H9 (cell line): ENCODE results near the gene MAP7. TPM values are rescaled to one million over a fixed set of nuclear protein-coding genes. Genes with fewer than 3 reads are reported as not detected.

ENCODE experiments used
- DNase-seq: peaks from one replicate; pipeline ENCODE4 v3.0.0-alpha.2; 2017
- H2AFZ ChIP-seq: one replicate; pipeline ENCODE4 v1.6.1; 2013; ENCODE audit warnings: mild to moderate bottlenecking, low read length, control low read depth, moderate library complexity
- H2AK5ac ChIP-seq: 2 replicates; pipeline ENCODE4 v1.6.1; 2013; ENCODE audit warnings: low read length, control low read depth, mixed read lengths; ENCODE audit not compliant: insufficient read length
- H2BK120ac ChIP-seq: one replicate; pipeline ENCODE4 v1.6.1; 2013; ENCODE audit warnings: low read depth, mild to moderate bottlenecking, low read length, control low read depth, inconsistent platforms; ENCODE audit not compliant: poor library complexity, severe bottlenecking
- H2BK12ac ChIP-seq: 2 replicates; pipeline ENCODE4 v1.6.1; 2013; ENCODE audit warnings: low read length, control low read depth, mixed read lengths, low read depth; ENCODE audit not compliant: insufficient read length
- H2BK15ac ChIP-seq: 2 replicates; pipeline ENCODE4 v1.6.1; 2013; ENCODE audit warnings: low read depth, low read length, control low read depth
- H2BK20ac ChIP-seq: one replicate; pipeline ENCODE4 v1.6.1; 2013; ENCODE audit warnings: low read depth, mild to moderate bottlenecking, low read length, control low read depth, inconsistent platforms; ENCODE audit not compliant: poor library complexity, severe bottlenecking
- H2BK5ac ChIP-seq: 2 replicates; pipeline ENCODE4 v1.6.1; 2013; ENCODE audit warnings: low read length, control low read depth, mixed read lengths; ENCODE audit not compliant: insufficient read length
- H3K14ac ChIP-seq: 2 replicates; pipeline ENCODE4 v1.6.1; 2013; ENCODE audit warnings: low read length, control low read depth; ENCODE audit not compliant: insufficient read depth
- H3K18ac ChIP-seq: 2 replicates; pipeline ENCODE4 v1.6.1; 2013; ENCODE audit warnings: low read depth, mild to moderate bottlenecking, mixed read lengths, low read length, control low read depth; ENCODE audit not compliant: insufficient read length
- H3K23ac ChIP-seq: 2 replicates; pipeline ENCODE4 v1.6.1; 2013; ENCODE audit warnings: low read length, control low read depth, mixed read lengths, low read depth; ENCODE audit not compliant: insufficient read length
- H3K23me2 ChIP-seq: 2 replicates; pipeline ENCODE4 v1.6.1; 2013; ENCODE audit warnings: low read depth, mild to moderate bottlenecking, mixed read lengths, low read length, control low read depth; ENCODE audit not compliant: insufficient read length, poor library complexity, severe bottlenecking
- H3K27ac ChIP-seq: 2 replicates; pipeline ENCODE4 v1.5.1; 2013; ENCODE audit warnings: low read length, control low read depth, mixed read lengths, low read depth; ENCODE audit not compliant: insufficient read length
- H3K27me3 ChIP-seq: 2 replicates; pipeline ENCODE4 v1.6.1; 2013; ENCODE audit warnings: low read length, control low read depth, inconsistent platforms; ENCODE audit not compliant: insufficient read depth
- H3K4ac ChIP-seq: 2 replicates; pipeline ENCODE4 v1.6.1; 2013; ENCODE audit warnings: low read depth, mild to moderate bottlenecking, control low read depth, inconsistent platforms, low read length, moderate library complexity
- H3K4me1 ChIP-seq: 2 replicates; pipeline ENCODE4 v1.6.1; 2013; ENCODE audit warnings: low read length, control low read depth, inconsistent platforms; ENCODE audit not compliant: insufficient read depth
- H3K4me2 ChIP-seq: 2 replicates; pipeline ENCODE4 v1.6.1; 2013; ENCODE audit warnings: low read length, control low read depth, mixed read lengths; ENCODE audit not compliant: insufficient read length, insufficient read depth
- H3K56ac ChIP-seq: 2 replicates; pipeline ENCODE4 v1.6.1; 2013; ENCODE audit warnings: low read depth, mild to moderate bottlenecking, mixed read lengths, low read length, control low read depth; ENCODE audit not compliant: insufficient read length
- H3K79me1 ChIP-seq: 2 replicates; pipeline ENCODE4 v1.6.1; 2013; ENCODE audit warnings: low read depth, mild to moderate bottlenecking, moderate library complexity, low read length, control low read depth, inconsistent platforms; ENCODE audit not compliant: insufficient read depth, poor library complexity, severe bottlenecking
- H3K79me2 ChIP-seq: 2 replicates; pipeline ENCODE4 v1.6.1; 2013; ENCODE audit warnings: low read length, control low read depth, inconsistent platforms; ENCODE audit not compliant: insufficient read depth
- H3K9ac ChIP-seq: 2 replicates; pipeline ENCODE4 v1.6.1; 2013; ENCODE audit warnings: low read length, control low read depth, mixed read lengths; ENCODE audit not compliant: insufficient read length; ENCODE audit errors: extremely low read depth
- H3K9me3 ChIP-seq: one replicate; pipeline ENCODE4 v1.6.1; 2013; ENCODE audit warnings: low read depth, low read length, inconsistent platforms; ENCODE audit not compliant: control insufficient read depth
- H3T11ph ChIP-seq: one replicate; pipeline ENCODE4 v1.6.1; 2013; ENCODE audit warnings: mild to moderate bottlenecking, low read length, control low read depth, inconsistent platforms
- H4K20me1 ChIP-seq: one replicate; pipeline ENCODE4 v1.6.1; 2013; ENCODE audit not compliant: control insufficient read depth, insufficient read length, insufficient read depth
- H4K5ac ChIP-seq: 2 replicates; pipeline ENCODE4 v1.6.1; 2013; ENCODE audit warnings: low read depth, mild to moderate bottlenecking, mixed read lengths, low read length, control low read depth; ENCODE audit not compliant: insufficient read length
- H4K8ac ChIP-seq: replicated peaks from 2 replicates; pipeline ENCODE4 v1.6.1; 2013; ENCODE audit warnings: low read length, control low read depth, mixed read lengths, low read depth; ENCODE audit not compliant: insufficient read length
- H4K91ac ChIP-seq: 2 replicates; pipeline ENCODE4 v1.6.1; 2013; ENCODE audit warnings: low read depth, mild to moderate bottlenecking, moderate library complexity, mixed read lengths, low read length, control low read depth; ENCODE audit not compliant: insufficient read length
- H3K27ac Mint-ChIP-seq, 3 experiments: 2 replicates in 2 of 3; 3 replicates in 1 of 3; pipeline ENCODE4 v1.8.0; 2020 to 2021; ENCODE audit warnings: mixed read lengths in 3 of 3, mild to moderate bottlenecking in 1 of 3, moderate library complexity in 1 of 3
- H3K27me3 Mint-ChIP-seq: 2 replicates; pipeline ENCODE4 v1.8.0; 2021; ENCODE audit warnings: low read depth, mild to moderate bottlenecking, moderate library complexity, mixed read lengths
- H3K36me3 Mint-ChIP-seq, 3 experiments: 2 replicates in 2 of 3; 3 replicates in 1 of 3; pipeline ENCODE4 v1.8.0; 2020 to 2021; ENCODE audit warnings: low read depth in 3 of 3, mixed read lengths in 3 of 3; ENCODE audit not compliant: insufficient read depth in 1 of 3
- H3K4me1 Mint-ChIP-seq, 2 experiments: 2 replicates each; pipeline ENCODE4 v1.8.0; 2020; ENCODE audit warnings: mixed read lengths in 2 of 2
- H3K4me3 Mint-ChIP-seq, 2 experiments: 2 replicates in 1 of 2; 3 replicates in 1 of 2; pipeline ENCODE4 v1.8.0; 2020 to 2021; ENCODE audit warnings: mild to moderate bottlenecking in 2 of 2, mixed read lengths in 2 of 2, moderate library complexity in 1 of 2
- H3K9me3 Mint-ChIP-seq, 2 experiments: 2 replicates in 1 of 2; 3 replicates in 1 of 2; pipeline ENCODE4 v1.8.0; 2020; ENCODE audit warnings: mild to moderate bottlenecking in 2 of 2, mixed read lengths in 2 of 2, moderate library complexity in 1 of 2
- WGBS: extraction: QIAGEN DNeasy Blood & Tissue Kit; methylation state at CpG from one replicate; pipeline ENCODE4 v1.1.7; 2013; ENCODE audit warnings: missing lambda C conversion rate, low lambda C conversion rate, mixed read lengths; ENCODE audit not compliant: insufficient read length; ENCODE audit errors: extremely low coverage; 5-methylcytosine and 5-hydroxymethylcytosine counted together
- total RNA-seq: library from RNA; stranded (reverse); gene quantifications from 2 replicates; pipeline ENCODE4 v1.2.1, GENCODE V29; 2021
- TF ChIP-seq, protein P1 (sequence below): fragments of 200-600 bp; sonication (generic); conservative IDR thresholded peaks from 3 replicates; pipeline ENCODE4 v1.8.0; 2021; ENCODE audit warnings: antibody characterized with exemption, mild to moderate bottlenecking

Gene MAP7
- total RNA-seq, 1 experiment from 2014 or later = 51.1 TPM

DNA sequence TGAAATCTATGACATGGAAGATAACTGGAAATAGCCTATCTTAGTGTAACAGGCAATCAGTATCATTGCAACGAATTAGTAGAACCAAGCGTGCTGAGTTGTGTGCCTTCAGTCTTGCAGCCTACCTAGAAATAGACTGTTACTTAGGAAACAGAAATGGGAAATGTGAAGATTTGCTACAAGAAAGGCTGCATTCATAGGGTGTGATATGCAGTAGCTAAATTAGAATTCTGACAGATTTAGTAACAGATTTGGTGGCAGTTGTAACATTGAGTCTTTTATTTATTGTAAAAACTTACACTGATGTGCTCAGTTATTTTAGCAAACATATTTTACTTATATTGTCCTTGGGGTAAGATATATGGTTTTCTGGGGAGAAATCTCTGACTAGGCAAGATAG lies 56.2 kb downstream of the MAP7 start:
- peaks cover 41 to 61% of the 10 kb centered on the region in 2 experiments for H3K4me1 Mint-ChIP-seq
- no peak overlapping the region for H3K4me3 Mint-ChIP-seq
- Histone ChIP-seq H2BK5ac (no peak overlapping the region), H3K27ac (no peak overlapping the region), H4K20me1 (no peaks in the 10 kb centered on the region), H3K4ac (no peak overlapping the region), H2BK12ac (no peak overlapping the region), H2AK5ac (no peak overlapping the region), H3K27me3 (no peaks in the 10 kb centered on the region), H3K79me1 (no peaks in the 10 kb centered on the region), H2BK120ac (no peak overlapping the region), H3K79me2 (peaks cover 5% of the 10 kb centered on the region; the same call in 1 of the 2 replicates), H3T11ph (no peak overlapping the region), H3K4me1 (peaks cover 4% of the 10 kb centered on the region; the same call in 1 of the 2 replicates), H3K14ac (no peak overlapping the region), H4K5ac (no peak overlapping the region), H3K23ac (no peak overlapping the region), H3K9me3 (no peaks in the 10 kb centered on the region), H3K18ac (no peak overlapping the region), H2BK15ac (no peak overlapping the region), H3K56ac (no peak overlapping the region), H4K91ac (no peak overlapping the region), H3K9ac (no peak overlapping the region), H2AFZ (no peak overlapping the region), H3K4me2 (no peak overlapping the region), H2BK20ac (no peak overlapping the region), H4K8ac (no peak overlapping the region), H3K23me2 (no peaks in the 10 kb centered on the region)
- no peak for DNase-seq
- H3K36me3 Mint-ChIP-seq = no peaks in the 10 kb centered on the region; a peak in 2 of 7 replicates
- WGBS = no CpG with 5 or more reads among the region's 2 CpGs
- TF ChIP-seq, protein P1, sequence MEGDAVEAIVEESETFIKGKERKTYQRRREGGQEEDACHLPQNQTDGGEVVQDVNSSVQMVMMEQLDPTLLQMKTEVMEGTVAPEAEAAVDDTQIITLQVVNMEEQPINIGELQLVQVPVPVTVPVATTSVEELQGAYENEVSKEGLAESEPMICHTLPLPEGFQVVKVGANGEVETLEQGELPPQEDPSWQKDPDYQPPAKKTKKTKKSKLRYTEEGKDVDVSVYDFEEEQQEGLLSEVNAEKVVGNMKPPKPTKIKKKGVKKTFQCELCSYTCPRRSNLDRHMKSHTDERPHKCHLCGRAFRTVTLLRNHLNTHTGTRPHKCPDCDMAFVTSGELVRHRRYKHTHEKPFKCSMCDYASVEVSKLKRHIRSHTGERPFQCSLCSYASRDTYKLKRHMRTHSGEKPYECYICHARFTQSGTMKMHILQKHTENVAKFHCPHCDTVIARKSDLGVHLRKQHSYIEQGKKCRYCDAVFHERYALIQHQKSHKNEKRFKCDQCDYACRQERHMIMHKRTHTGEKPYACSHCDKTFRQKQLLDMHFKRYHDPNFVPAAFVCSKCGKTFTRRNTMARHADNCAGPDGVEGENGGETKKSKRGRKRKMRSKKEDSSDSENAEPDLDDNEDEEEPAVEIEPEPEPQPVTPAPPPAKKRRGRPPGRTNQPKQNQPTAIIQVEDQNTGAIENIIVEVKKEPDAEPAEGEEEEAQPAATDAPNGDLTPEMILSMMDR = no peak
- H3K9me3 Mint-ChIP-seq = no peaks in the 10 kb centered on the region
- peak overlapping the region in 1 of 3 experiments; percentile 78; a peak in 2 of 7 replicates for H3K27ac Mint-ChIP-seq
- no peaks in the 10 kb centered on the region for H3K27me3 Mint-ChIP-seq
